ENCODE measurements around the gene RNF213.

The RNF213 gene

GRCh38 chr17:80426671-80427326, 166.1 kb downstream of the RNF213 start:
- POLR2A ChIA-PET (ENCODE audit: low non-redundant PET): no interaction called here
- H3K27ac ChIP-seq: no peak overlapping the region
- DNase-seq (ENCODE audit: low spot score): peak; percentile 87
- TF ChIP-seq CTCF (conservative IDR thresholded peaks at IDR 0.05; ENCODE audit: low read depth): peak; percentile 98
- CTCF ChIA-PET: interaction anchor here (0.5 to 1.3 kb wide), 11 partner anchors 13 to 561 kb away, joined by 3 to 6 read pairs (median 3); no protein-coding TSS in a partner anchor

GRCh38 chr17:80427366-80428282, 167.0 kb downstream of the RNF213 start:
- no peak overlapping the region for H3K27ac ChIP-seq
- no peak for TF ChIP-seq CTCF (conservative IDR thresholded peaks at IDR 0.05; ENCODE audit: low read depth)
- CTCF ChIA-PET: interaction anchor here (0.5 to 1.3 kb wide), 13 partner anchors 12 to 560 kb away, joined by 3 to 6 read pairs (median 3); no protein-coding TSS in a partner anchor
- DNase-seq (ENCODE audit: low spot score): no peak
- POLR2A ChIA-PET (ENCODE audit: low non-redundant PET): no interaction called here

GRCh38 chr17:80428363-80428762, 167.7 kb downstream of the RNF213 start:
- CTCF ChIA-PET: interaction anchor here (1.0 kb wide), 1 partner anchor 147 kb away, joined by 3 read pairs; no protein-coding TSS in a partner anchor
- DNase-seq (ENCODE audit: low spot score): no peak
- no peak for TF ChIP-seq CTCF (conservative IDR thresholded peaks at IDR 0.05; ENCODE audit: low read depth)
- POLR2A ChIA-PET (ENCODE audit: low non-redundant PET): no interaction called here
- no peak overlapping the region for H3K27ac ChIP-seq

GRCh38 chr17:80428796-80429195, 168.1 kb downstream of the RNF213 start:
- POLR2A ChIA-PET (ENCODE audit: low non-redundant PET): no interaction called here
- TF ChIP-seq CTCF (conservative IDR thresholded peaks at IDR 0.05; ENCODE audit: low read depth): no peak
- CTCF ChIA-PET: interaction anchor here (1.0 kb wide), 1 partner anchor 147 kb away, joined by 3 read pairs; no protein-coding TSS in a partner anchor
- no peak overlapping the region for H3K27ac ChIP-seq
- no peak for DNase-seq (ENCODE audit: low spot score)

GRCh38 chr17:80429356-80430275, 169.0 kb downstream of the RNF213 start:
- POLR2A ChIA-PET (ENCODE audit: low non-redundant PET): no interaction called here
- H3K27ac ChIP-seq: no peak overlapping the region

More at GRCh38 chr17:80429356-80430275, 169.0 kb downstream of the RNF213 start:
- TF ChIP-seq CTCF (conservative IDR thresholded peaks at IDR 0.05; ENCODE audit: low read depth): no peak
- no peak for DNase-seq (ENCODE audit: low spot score)
- CTCF ChIA-PET: no interaction called here
